GM12891 (cell line): Measurements from ENCODE around the gene PMP22.

Experiments
- POLR2A ChIP-seq: IDR thresholded peaks from 2 replicates; pipeline ENCODE4 v1.6.1; 2011; ENCODE audit warnings: low read depth, low read length, control low read depth
- POLR2AphosphoS5 ChIP-seq: IDR thresholded peaks from 2 replicates; pipeline ENCODE4 v1.6.1; 2011; ENCODE audit warnings: low read depth, low read length, control low read depth
- SPI1 ChIP-seq: IDR thresholded peaks from 2 replicates; pipeline ENCODE4 v1.6.1; 2011; ENCODE audit warnings: low read depth, low read length, control low read depth
- TAF1 ChIP-seq: IDR thresholded peaks from 2 replicates; pipeline ENCODE4 v1.6.1; 2011; ENCODE audit warnings: low read depth, low read length, control low read depth

DNA sequence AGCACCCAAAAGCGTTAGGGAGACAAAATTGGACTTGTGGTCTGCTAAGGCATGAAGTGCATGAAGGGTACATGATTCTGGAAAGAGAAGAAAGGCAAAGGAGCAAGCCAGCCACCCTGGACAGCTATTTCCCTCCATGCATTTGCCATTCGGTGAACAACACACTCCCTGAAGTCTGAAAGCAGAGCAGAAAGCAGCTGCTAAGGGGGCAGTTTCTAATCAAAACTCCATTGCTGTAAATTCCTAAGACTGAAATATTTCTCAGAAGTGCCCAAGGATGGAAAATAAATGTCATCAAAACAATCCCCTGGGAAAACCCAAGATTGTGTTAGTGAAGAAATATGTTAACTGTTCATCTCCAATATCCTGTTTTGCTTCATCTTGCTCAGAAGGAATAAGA is 44.3 kb downstream of the PMP22 start:
- TF ChIP-seq POLR2AphosphoS5 (no peak), TAF1 (no peak), POLR2A (no peak), SPI1 (no peak)
